NB4 (cell line): ENCODE measurements around the gene CD4.

Experiments
- DNase-seq: peaks from one replicate; pipeline ENCODE4 v3.0.0; 2010; ENCODE audit warnings: low read depth
- H3K4me3 ChIP-seq: one replicate; pipeline ENCODE4 v1.5.1; 2011; ENCODE audit warnings: mild to moderate bottlenecking, low read depth, low read length, moderate library complexity
- CTCF ChIP-seq: IDR thresholded peaks from one replicate; pipeline ENCODE4 v1.5.1; 2012; ENCODE audit warnings: low read depth, low read length
- MAX ChIP-seq: IDR thresholded peaks from 2 replicates; pipeline ENCODE4 v1.6.1; 2011; ENCODE audit warnings: low read depth, low read length
- MYC ChIP-seq: IDR thresholded peaks from 2 replicates; pipeline ENCODE4 v1.6.1; 2011; ENCODE audit warnings: low read depth, low read length
- POLR2A ChIP-seq: IDR thresholded peaks from 2 replicates; pipeline ENCODE4 v1.6.1; 2011; ENCODE audit warnings: mild to moderate bottlenecking; ENCODE audit not compliant: insufficient read length; ENCODE audit errors: extremely low read depth

The CD4 gene

GRCh38 chr12:6837370-6838060, 48.2 kb downstream of the CD4 start:
- TF ChIP-seq CTCF = no peak
- TF ChIP-seq POLR2A = no peak
- no peak for TF ChIP-seq MAX
- DNase-seq = no peak
- no peak overlapping the region for H3K4me3 ChIP-seq

GRCh38 chr12:6838854-6839253, 49.5 kb downstream of the CD4 start:
- TF ChIP-seq POLR2A (no peak), CTCF (no peak), MYC (no peak), MAX (no peak)
- no peak overlapping the region for H3K4me3 ChIP-seq
- DNase-seq = no peak

- TF ChIP-seq CTCF (no peak), POLR2A (no peak), MAX (no peak), MYC (no peak)
- DNase-seq = no peak
- no peak overlapping the region for H3K4me3 ChIP-seq
Measured at GRCh38 chr12:6839482-6840201, 50.3 kb downstream of the CD4 start.

GRCh38 chr12:6840330-6840729, 51.0 kb downstream of the CD4 start:
- TF ChIP-seq MAX (no peak), POLR2A (no peak), MYC (no peak), CTCF (no peak)
- DNase-seq = no peak
- H3K4me3 ChIP-seq = no peak overlapping the region

GRCh38 chr12:6840761-6841515, 51.6 kb downstream of the CD4 start, which contains the start of gene GNB3:
TSS of gene GNB3 (plus strand) at chr12:6840925. CDS start at chr12:6841288, 363 bp downstream.
- TF ChIP-seq POLR2A (no peak), MAX (no peak), CTCF (no peak), MYC (no peak)
- no peak within 1 kb of the TSS for H3K4me3 ChIP-seq
- DNase-seq = no peak
